Activated T-helper 9 cell treated with anti-CD3 and anti-CD28 coated beads, Interleukin-2, amount 50 U/mL, for 16 hours (primary cell): ENCODE measurements around the gene MAP7D1.
"Not testable (repeated sequence)": the region's sequence is repeated elsewhere in the genome, so short reads cannot be mapped to it uniquely, and the experiment has no call there.

Source experiments
- DNase-seq: peaks from one replicate; pipeline ENCODE4 v3.0.0-alpha.2; 2020; ENCODE audit warnings: low read depth

The MAP7D1 gene

GRCh38 chr1:36151845-36152203, 4.1 kb upstream of the MAP7D1 start:
- DNase-seq = peak; percentile 33

GRCh38 chr1:36153476-36153875, 2.5 kb upstream of the MAP7D1 start:
- DNase-seq = no peak

GRCh38 chr1:36154335-36154734, 1.6 kb upstream of the MAP7D1 start:
- DNase-seq = no peak

GRCh38 chr1:36154765-36155407, 1.1 kb upstream of the MAP7D1 start:
- DNase-seq = no peak

GRCh38 chr1:36156329-36157114, 562 bp downstream of the MAP7D1 start:
- DNase-seq = peak; percentile 45

GRCh38 chr1:36157115-36157903, 1.3 kb downstream of the MAP7D1 start:
- DNase-seq = no peak

GRCh38 chr1:36157973-36158826, 2.2 kb downstream of the MAP7D1 start:
- DNase-seq = no peak

- not testable (repeated sequence) for DNase-seq
Measured at GRCh38 chr1:36158827-36159252, 2.9 kb downstream of the MAP7D1 start.

GRCh38 chr1:36159614-36160387, 3.8 kb downstream of the MAP7D1 start:
- no peak for DNase-seq

- DNase-seq = no peak
Measured at GRCh38 chr1:36160388-36160948, 4.5 kb downstream of the MAP7D1 start.

GRCh38 chr1:36160949-36161485, 5.1 kb downstream of the MAP7D1 start:
- peak; percentile 46 for DNase-seq

GRCh38 chr1:36161641-36162531, 5.9 kb downstream of the MAP7D1 start:
- peak; percentile 26 for DNase-seq

- no peak for DNase-seq
Measured at GRCh38 chr1:36162680-36163239, 6.8 kb downstream of the MAP7D1 start.

GRCh38 chr1:36163426-36163825, 7.5 kb downstream of the MAP7D1 start:
- no peak for DNase-seq

GRCh38 chr1:36164361-36164760, 8.4 kb downstream of the MAP7D1 start:
- no peak for DNase-seq

- no peak for DNase-seq
Measured at GRCh38 chr1:36165145-36165544, 9.2 kb downstream of the MAP7D1 start.

GRCh38 chr1:36166136-36166535, 10.2 kb downstream of the MAP7D1 start:
- DNase-seq = no peak

- no peak for DNase-seq
Measured at GRCh38 chr1:36166938-36167905, 11.3 kb downstream of the MAP7D1 start.
